ENCODE measurements around the gene RNF157.

GRCh38 chr17:76270770-76271668 is 30.7 kb upstream of the RNF157 start:
- TF ChIP-seq POLR2A (IDR thresholded peaks at IDR 0.05; ENCODE audit: low read depth, low read length) = peak; percentile 81
- peak; percentile 93 for TF ChIP-seq POLR2AphosphoS5 (IDR thresholded peaks at IDR 0.05; ENCODE audit: low read depth, low read length)
- no peak for TF ChIP-seq TAF1 (IDR thresholded peaks at IDR 0.05; ENCODE audit: borderline replicate concordance, low read depth, low read length)
